Natural killer cell (primary cell): Measurements from ENCODE around the gene ARHGEF11. TPM values are rescaled to one million over a fixed set of nuclear protein-coding genes. Genes with fewer than 3 reads are reported as not detected.
"Not testable (repeated sequence)": the region's sequence is repeated elsewhere in the genome, so short reads cannot be mapped to it uniquely, and the experiment has no call there.

Experiments
- ATAC-seq, 3 donors: fragments of 150-1000 bp in 2 of 3; fragments of 200-7000 bp in 1 of 3; cut with Tn5 transposase; 1 replicate in 1 of 3; 2 replicates in 2 of 3; pipeline ENCODE4 v1.10.0; 2021; ENCODE audit warnings: mild to moderate bottlenecking in 2 of 3, moderate library complexity in 2 of 3
- DNase-seq, 2 donors: peaks; one replicate each; pipeline versions ENCODE4 v3.0.0 to v3.0.0-alpha.2; 2013 to 2021; ENCODE audit warnings: mixed read lengths in 1 of 2
- H3K27ac ChIP-seq: one replicate; pipeline ENCODE4 v1.5.1; 2013; ENCODE audit warnings: mild to moderate bottlenecking, low read length
- H3K27me3 ChIP-seq: one replicate; pipeline ENCODE4 v1.6.1; 2013; ENCODE audit warnings: low read length; ENCODE audit not compliant: control insufficient read depth, insufficient read depth
- H3K36me3 ChIP-seq: one replicate; pipeline ENCODE4 v1.6.1; 2013; ENCODE audit warnings: low read length; ENCODE audit not compliant: control insufficient read depth, insufficient read depth
- H3K4me1 ChIP-seq: one replicate; pipeline ENCODE4 v1.6.1; 2013; ENCODE audit warnings: low read length; ENCODE audit not compliant: control insufficient read depth, insufficient read depth
- H3K4me3 ChIP-seq: one replicate; pipeline ENCODE4 v1.5.1; 2013; ENCODE audit warnings: low read length
- H3K9me3 ChIP-seq: one replicate; pipeline ENCODE4 v1.6.1; 2013; ENCODE audit warnings: low read length; ENCODE audit not compliant: control insufficient read depth, insufficient read depth
- H3K27ac Mint-ChIP-seq, 2 donors: one replicate each; pipeline ENCODE4 v1.8.0; 2022; ENCODE audit warnings: mild to moderate bottlenecking in 2 of 2, mixed read lengths in 2 of 2, moderate library complexity in 1 of 2
- H3K27me3 Mint-ChIP-seq, 2 donors: one replicate each; pipeline ENCODE4 v1.8.0; 2022; ENCODE audit warnings: low read depth in 2 of 2, mixed read lengths in 2 of 2
- H3K36me3 Mint-ChIP-seq: one replicate; pipeline ENCODE4 v1.8.0; 2022; ENCODE audit warnings: mixed read lengths
- H3K4me1 Mint-ChIP-seq, 2 donors: one replicate each; pipeline ENCODE4 v1.8.0; 2022; ENCODE audit warnings: mixed read lengths in 2 of 2
- H3K4me3 Mint-ChIP-seq: one replicate; pipeline ENCODE4 v1.8.0; 2022; ENCODE audit warnings: mild to moderate bottlenecking, moderate library complexity, mixed read lengths
- H3K9me3 Mint-ChIP-seq, 2 donors: one replicate each; pipeline ENCODE4 v1.8.0; 2022; ENCODE audit warnings: mixed read lengths in 2 of 2
- CTCF ChIP-seq: fragments of 200-600 bp; IDR thresholded peaks from one replicate; pipeline ENCODE4 v1.8.0; 2022; ENCODE audit warnings: antibody characterized with exemption
- WGBS: methylation state at CpG from one replicate; pipeline ENCODE4 v1.1.7; 2013; ENCODE audit warnings: missing lambda C conversion rate; ENCODE audit not compliant: insufficient coverage; 5-methylcytosine and 5-hydroxymethylcytosine counted together
- intact Hi-C: fragments of 100-400 bp; cut with micrococcal nuclease; formaldehyde crosslinking; loops from one replicate; pipeline ENCODE4 v1.14.2; 2022
- total RNA-seq, 4 donors: library from RNA; stranded (reverse); fragments of 120-200 nt in 1 of 4; gene quantifications; one replicate each; pipeline versions ENCODE4 v1.2.3 to v1.2.4, GENCODE V29; 2013 to 2022

Gene ARHGEF11
- total RNA-seq, 3 donors from 2014 or later (not counting 1 experiment from before 2014, with no cell fraction given): 1.7 to 2.8 (median 2.4) TPM

GRCh38 chr1:156928043-156928602, 117.4 kb downstream of the ARHGEF11 start:
- H3K9me3 Mint-ChIP-seq: no peaks in the 10 kb centered on the region
- H3K9me3 ChIP-seq: no peaks in the 10 kb centered on the region
- WGBS: 18% methylated on average over 4 of the region's 4 CpGs
- H3K4me3 ChIP-seq: no peak overlapping the region
- no peak overlapping the region for H3K27ac Mint-ChIP-seq
- peaks cover 30% of the 10 kb centered on the region for H3K27me3 ChIP-seq
- ATAC-seq (peak in 2 of 3 donors; percentile 6 to 14), DNase-seq (no peak)
- no peaks in the 10 kb centered on the region for H3K36me3 Mint-ChIP-seq
- intact Hi-C loops: no loop called here
- H3K27ac ChIP-seq: no peak overlapping the region
- H3K27me3 Mint-ChIP-seq: peaks cover 59 to 76% of the 10 kb centered on the region in 2 donors
- TF ChIP-seq CTCF: no peak
- H3K4me1 Mint-ChIP-seq: peaks cover 5 to 21% of the 10 kb centered on the region in 2 donors
- H3K4me1 ChIP-seq: peaks cover 18% of the 10 kb centered on the region
- H3K36me3 ChIP-seq: no peaks in the 10 kb centered on the region
- H3K4me3 Mint-ChIP-seq: peak overlapping the region; percentile 40

- ATAC-seq (peak in 2 of 3 donors; percentile 72 to 73), DNase-seq (peak; percentile 28 to 76)
- H3K4me3 Mint-ChIP-seq: no peak overlapping the region
- Histone ChIP-seq H3K9me3 (no peaks in the 10 kb centered on the region), H3K36me3 (no peaks in the 10 kb centered on the region), H3K4me1 (peaks cover 18% of the 10 kb centered on the region), H3K4me3 (no peak overlapping the region), H3K27me3 (peaks cover 35% of the 10 kb centered on the region), H3K27ac (no peak overlapping the region)
- no peaks in the 10 kb centered on the region for H3K9me3 Mint-ChIP-seq
- H3K36me3 Mint-ChIP-seq: no peaks in the 10 kb centered on the region
- no peak for TF ChIP-seq CTCF
- peaks cover 65 to 83% of the 10 kb centered on the region in 2 donors for H3K27me3 Mint-ChIP-seq
- intact Hi-C loops: no loop called here
- no peak overlapping the region for H3K27ac Mint-ChIP-seq
- 7% methylated on average over 64 of the region's 64 CpGs for WGBS
- peaks cover 5 to 22% of the 10 kb centered on the region in 2 donors for H3K4me1 Mint-ChIP-seq
These were observed 118.1 kb downstream of the ARHGEF11 start for GRCh38 chr1:156927215-156928042.

- H3K36me3 Mint-ChIP-seq, H3K27ac ChIP-seq, H3K4me3 Mint-ChIP-seq, DNase-seq, ATAC-seq, H3K4me3 ChIP-seq, H3K9me3 ChIP-seq, H3K27ac Mint-ChIP-seq, H3K36me3 ChIP-seq, H3K9me3 Mint-ChIP-seq, intact Hi-C loops: not testable (repeated sequence)
- Mint-ChIP-seq H3K27me3 (peaks cover 73 to 88% of the 10 kb centered on the region in 2 donors), H3K4me1 (peaks cover 5 to 22% of the 10 kb centered on the region in 2 donors)
- 77% methylated on average over 6 of the region's 6 CpGs for WGBS
- Histone ChIP-seq H3K4me1 (peaks cover 18% of the 10 kb centered on the region), H3K27me3 (peaks cover 35% of the 10 kb centered on the region)
These were observed 118.8 kb downstream of the ARHGEF11 start for GRCh38 chr1:156926695-156927094.

GRCh38 chr1:156926175-156926574, 119.4 kb downstream of the ARHGEF11 start:
- Mint-ChIP-seq H3K27ac (no peak overlapping the region), H3K27me3 (peaks cover 73 to 88% of the 10 kb centered on the region in 2 donors), H3K4me3 (no peak overlapping the region), H3K9me3 (no peaks in the 10 kb centered on the region), H3K36me3 (no peaks in the 10 kb centered on the region), H3K4me1 (peaks cover 5 to 17% of the 10 kb centered on the region in 2 donors)
- Histone ChIP-seq H3K9me3 (no peaks in the 10 kb centered on the region), H3K27me3 (peaks cover 39% of the 10 kb centered on the region), H3K27ac (no peak overlapping the region), H3K36me3 (no peaks in the 10 kb centered on the region), H3K4me3 (no peak overlapping the region), H3K4me1 (peaks cover 18% of the 10 kb centered on the region)
- WGBS: 6% methylated on average over 3 of the region's 3 CpGs
- peak in 2 of 3 donors; percentile 39 to 43 for ATAC-seq
- TF ChIP-seq CTCF: no peak
- DNase-seq: peak in 1 of 2 donors; percentile 37
- intact Hi-C loops: no loop called here
